Neutrophil (primary cell): Measurements from ENCODE around the gene DPYD.

ENCODE experiments used
- H3K27ac ChIP-seq: fragments of 200-600 bp; sonication (generic); 2 replicates; pipeline ENCODE4 v1.5.1; 2016; ENCODE audit warnings: mild to moderate bottlenecking, moderate library complexity
- H3K27me3 ChIP-seq: fragments of 200-600 bp; sonication (generic); 2 replicates; pipeline ENCODE4 v1.6.0; 2016; ENCODE audit warnings: mild to moderate bottlenecking
- H3K36me3 ChIP-seq: fragments of 200-600 bp; sonication (generic); 2 replicates; pipeline ENCODE4 v1.5.1; 2017
- H3K4me1 ChIP-seq, 2 experiments: fragments of 200-600 bp in 1 of 2; sonication (generic) in 1 of 2; 1 replicate in 1 of 2; 2 replicates in 1 of 2; pipeline versions ENCODE4 v1.5.1 to v1.6.1; 2013 to 2016; ENCODE audit warnings: low read depth in 1 of 2, low read length in 1 of 2, mild to moderate bottlenecking in 1 of 2, moderate library complexity in 1 of 2; ENCODE audit not compliant: control insufficient read depth in 1 of 2, insufficient read depth in 1 of 2
- H3K4me3 ChIP-seq, 2 experiments: fragments of 200-600 bp in 1 of 2; sonication (generic) in 1 of 2; 1 replicate in 1 of 2; 2 replicates in 1 of 2; pipeline ENCODE4 v1.5.1; 2013 to 2016; ENCODE audit warnings: low read depth in 1 of 2, low read length in 1 of 2, mild to moderate bottlenecking in 1 of 2, moderate library complexity in 1 of 2
- H3K9me3 ChIP-seq: fragments of 200-600 bp; sonication (generic); 2 replicates; pipeline ENCODE4 v1.5.1; 2016
- TF ChIP-seq, protein P1 (sequence below): fragments of 200-600 bp; sonication (generic); IDR thresholded peaks from 2 replicates; pipeline ENCODE4 v1.5.1; 2016; ENCODE audit warnings: antibody characterized with exemption

Gene DPYD

GRCh38 chr1:97094247-97094972, 826.4 kb downstream of the DPYD start:
- no peak overlapping the region for H3K27ac ChIP-seq
- no peak overlapping the region for H3K4me3 ChIP-seq
- H3K4me1 ChIP-seq: no peaks in the 10 kb centered on the region
- H3K9me3 ChIP-seq: no peaks in the 10 kb centered on the region
- H3K27me3 ChIP-seq: no peaks in the 10 kb centered on the region
- peaks cover 17% of the 10 kb centered on the region for H3K36me3 ChIP-seq
- TF ChIP-seq, protein P1, sequence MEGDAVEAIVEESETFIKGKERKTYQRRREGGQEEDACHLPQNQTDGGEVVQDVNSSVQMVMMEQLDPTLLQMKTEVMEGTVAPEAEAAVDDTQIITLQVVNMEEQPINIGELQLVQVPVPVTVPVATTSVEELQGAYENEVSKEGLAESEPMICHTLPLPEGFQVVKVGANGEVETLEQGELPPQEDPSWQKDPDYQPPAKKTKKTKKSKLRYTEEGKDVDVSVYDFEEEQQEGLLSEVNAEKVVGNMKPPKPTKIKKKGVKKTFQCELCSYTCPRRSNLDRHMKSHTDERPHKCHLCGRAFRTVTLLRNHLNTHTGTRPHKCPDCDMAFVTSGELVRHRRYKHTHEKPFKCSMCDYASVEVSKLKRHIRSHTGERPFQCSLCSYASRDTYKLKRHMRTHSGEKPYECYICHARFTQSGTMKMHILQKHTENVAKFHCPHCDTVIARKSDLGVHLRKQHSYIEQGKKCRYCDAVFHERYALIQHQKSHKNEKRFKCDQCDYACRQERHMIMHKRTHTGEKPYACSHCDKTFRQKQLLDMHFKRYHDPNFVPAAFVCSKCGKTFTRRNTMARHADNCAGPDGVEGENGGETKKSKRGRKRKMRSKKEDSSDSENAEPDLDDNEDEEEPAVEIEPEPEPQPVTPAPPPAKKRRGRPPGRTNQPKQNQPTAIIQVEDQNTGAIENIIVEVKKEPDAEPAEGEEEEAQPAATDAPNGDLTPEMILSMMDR: no peak

DNA sequence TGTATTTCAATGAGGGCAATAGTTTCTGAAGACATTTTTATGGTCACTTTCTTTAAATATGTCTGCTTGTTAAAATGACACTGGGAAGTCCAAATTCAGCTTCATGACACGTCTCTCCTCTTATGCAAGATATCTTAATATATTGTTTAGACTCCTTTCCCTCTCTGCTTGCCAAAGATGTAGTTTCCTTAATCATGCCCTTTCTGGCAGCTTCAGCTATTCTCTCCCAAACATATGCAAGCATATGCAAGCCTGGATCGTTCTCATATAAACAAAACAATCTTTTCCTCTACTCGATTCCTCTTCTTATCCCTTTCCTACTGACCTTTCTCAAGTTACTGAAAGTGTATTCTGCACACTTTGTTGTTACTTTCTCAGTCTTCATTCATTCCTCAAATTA, 827.1 kb downstream of the DPYD start:
- TF ChIP-seq, protein P1: no peak
- H3K4me1 ChIP-seq: no peaks in the 10 kb centered on the region
- no peak overlapping the region for H3K27ac ChIP-seq
- peaks cover 17% of the 10 kb centered on the region for H3K36me3 ChIP-seq
- no peak overlapping the region for H3K4me3 ChIP-seq
- no peaks in the 10 kb centered on the region for H3K27me3 ChIP-seq
- H3K9me3 ChIP-seq: no peaks in the 10 kb centered on the region

DNA sequence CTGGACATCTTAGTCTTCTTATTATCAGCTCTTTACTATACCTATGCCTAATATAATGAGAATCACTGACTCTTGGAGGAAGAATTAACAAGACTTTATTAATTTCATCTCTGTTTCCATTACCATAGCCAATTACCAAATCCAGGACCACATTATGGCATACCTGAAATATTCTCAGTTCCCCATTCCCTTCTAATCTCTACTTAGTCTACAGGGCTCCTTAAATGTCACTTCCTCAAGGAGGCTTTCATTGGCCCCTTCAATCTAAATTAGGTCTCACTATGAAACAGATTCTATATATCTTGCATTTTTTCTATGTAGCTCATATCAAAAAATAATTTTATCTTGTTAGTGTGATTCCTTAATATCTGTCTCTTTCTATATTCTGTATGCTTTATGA, 828.0 kb downstream of the DPYD start:
- no peak overlapping the region for H3K4me3 ChIP-seq
- H3K27me3 ChIP-seq: no peaks in the 10 kb centered on the region
- no peaks in the 10 kb centered on the region for H3K9me3 ChIP-seq
- no peak overlapping the region for H3K27ac ChIP-seq
- H3K36me3 ChIP-seq: peaks cover 15% of the 10 kb centered on the region
- TF ChIP-seq, protein P1: no peak
- no peaks in the 10 kb centered on the region for H3K4me1 ChIP-seq

- Histone ChIP-seq H3K9me3 (no peaks in the 10 kb centered on the region), H3K4me1 (no peaks in the 10 kb centered on the region), H3K27ac (no peak overlapping the region), H3K4me3 (no peak overlapping the region), H3K27me3 (no peaks in the 10 kb centered on the region), H3K36me3 (peaks cover 3% of the 10 kb centered on the region)
- TF ChIP-seq, protein P1: no peak
Observed at GRCh38 chr1:97091679-97092078, 829.2 kb downstream of the DPYD start.

DNA sequence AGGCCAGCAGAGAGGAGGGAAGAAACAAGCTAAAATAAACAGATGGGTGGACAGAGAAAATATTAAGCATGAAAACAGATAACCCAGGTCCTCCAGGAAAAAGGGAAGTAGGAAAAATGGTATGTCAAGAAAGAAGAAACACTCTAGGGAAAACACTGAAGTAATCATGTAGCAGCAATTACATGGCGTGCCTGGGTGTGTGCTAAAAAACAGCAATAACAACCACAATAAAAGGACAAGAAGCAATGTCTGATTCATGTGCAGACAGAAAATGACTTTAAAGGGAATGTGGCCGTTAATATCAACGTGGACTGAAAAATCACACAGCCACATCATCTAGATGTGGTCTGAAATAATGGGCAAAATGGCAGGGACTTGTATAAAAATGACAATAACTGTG, 829.6 kb downstream of the DPYD start:
- TF ChIP-seq, protein P1: no peak
- Histone ChIP-seq H3K27me3 (no peaks in the 10 kb centered on the region), H3K27ac (no peak overlapping the region), H3K36me3 (no peaks in the 10 kb centered on the region), H3K4me1 (no peaks in the 10 kb centered on the region), H3K9me3 (no peaks in the 10 kb centered on the region), H3K4me3 (no peak overlapping the region)
